ENCODE results near the gene TNFSF10.
A peak's percentile ranks its signal among the peaks of the same experiment; 100 is the strongest.
"Not testable (repeated sequence)": the region's sequence is repeated elsewhere in the genome, so short reads cannot be mapped to it uniquely, and the experiment has no call there.

The TNFSF10 gene

GRCh38 chr3:172522871-172523818, at the start of gene TNFSF10:
TSS of gene TNFSF10 (minus strand) at chr3:172523430. CDS start at chr3:172523384, 46 bp downstream.
- DNase-seq, result peak; percentile 60

DNA sequence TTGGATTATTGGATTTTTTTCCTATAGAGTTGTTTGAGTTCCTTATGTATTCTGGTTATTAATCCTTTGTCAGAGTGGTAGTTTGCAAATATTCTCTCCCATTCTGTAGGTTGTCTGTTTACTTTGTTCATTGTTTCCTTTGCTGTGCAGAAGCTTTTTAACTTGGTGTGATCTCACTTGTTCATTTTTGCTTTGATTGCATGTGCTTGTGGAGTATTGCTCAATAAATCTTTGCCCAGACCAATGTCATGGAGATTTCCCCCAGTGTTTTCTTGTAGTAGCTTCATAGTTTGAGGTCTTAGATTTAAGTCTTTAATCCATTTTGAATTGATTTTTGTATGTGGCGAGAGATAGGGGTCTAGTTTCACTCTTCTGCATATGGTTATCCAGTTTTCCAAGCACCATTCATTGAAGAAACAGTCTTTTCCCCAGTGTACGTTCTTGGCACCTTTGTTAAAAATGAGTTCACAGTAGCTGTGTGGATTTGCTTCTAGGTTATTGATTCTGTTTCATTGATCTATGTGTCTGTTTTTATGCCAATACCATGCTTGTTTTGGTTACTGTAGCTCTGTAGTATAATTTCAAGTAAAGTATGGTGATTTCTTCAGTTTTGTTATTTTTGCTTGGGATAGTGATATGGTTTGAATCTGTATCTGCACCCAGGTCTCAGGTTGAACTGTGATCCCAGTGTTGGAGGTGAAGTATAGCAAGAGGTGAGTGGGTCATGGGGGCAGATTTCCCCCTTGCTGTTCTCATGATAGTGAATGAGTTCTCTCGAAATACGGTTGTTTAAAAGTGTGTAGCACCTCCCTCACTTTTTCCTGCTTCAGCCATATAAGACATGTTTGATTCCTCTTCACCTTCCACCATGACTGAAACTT, 46.1 kb upstream of the TNFSF10 start:
- no peak for DNase-seq

DNA sequence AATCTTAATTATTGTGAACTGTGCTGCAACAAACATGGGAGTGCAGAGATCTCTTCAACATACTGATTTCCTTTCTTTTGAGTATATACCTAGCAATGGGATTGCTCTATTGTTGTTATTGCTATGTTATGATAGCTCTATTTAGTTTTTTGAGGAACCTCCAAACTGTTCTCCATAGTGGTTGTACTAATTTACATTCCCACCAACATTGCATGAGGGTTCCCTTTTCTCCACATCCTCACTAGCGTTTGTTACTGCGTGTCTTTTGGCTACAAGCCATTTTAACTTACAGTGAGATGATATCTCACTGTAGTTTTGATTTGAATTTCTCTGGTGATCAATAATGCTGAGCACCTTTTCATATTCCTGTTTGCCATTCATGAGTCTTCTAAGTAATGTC, 45.5 kb upstream of the TNFSF10 start:
- no peak for DNase-seq

- not testable (repeated sequence) for DNase-seq
Measured at GRCh38 chr3:172566785-172567184, 43.6 kb upstream of the TNFSF10 start.

GRCh38 chr3:172564499-172564898, 41.3 kb upstream of the TNFSF10 start:
- DNase-seq, result no peak

- DNase-seq, result no peak
Measured at GRCh38 chr3:172562871-172563865, 39.9 kb upstream of the TNFSF10 start.

DNA sequence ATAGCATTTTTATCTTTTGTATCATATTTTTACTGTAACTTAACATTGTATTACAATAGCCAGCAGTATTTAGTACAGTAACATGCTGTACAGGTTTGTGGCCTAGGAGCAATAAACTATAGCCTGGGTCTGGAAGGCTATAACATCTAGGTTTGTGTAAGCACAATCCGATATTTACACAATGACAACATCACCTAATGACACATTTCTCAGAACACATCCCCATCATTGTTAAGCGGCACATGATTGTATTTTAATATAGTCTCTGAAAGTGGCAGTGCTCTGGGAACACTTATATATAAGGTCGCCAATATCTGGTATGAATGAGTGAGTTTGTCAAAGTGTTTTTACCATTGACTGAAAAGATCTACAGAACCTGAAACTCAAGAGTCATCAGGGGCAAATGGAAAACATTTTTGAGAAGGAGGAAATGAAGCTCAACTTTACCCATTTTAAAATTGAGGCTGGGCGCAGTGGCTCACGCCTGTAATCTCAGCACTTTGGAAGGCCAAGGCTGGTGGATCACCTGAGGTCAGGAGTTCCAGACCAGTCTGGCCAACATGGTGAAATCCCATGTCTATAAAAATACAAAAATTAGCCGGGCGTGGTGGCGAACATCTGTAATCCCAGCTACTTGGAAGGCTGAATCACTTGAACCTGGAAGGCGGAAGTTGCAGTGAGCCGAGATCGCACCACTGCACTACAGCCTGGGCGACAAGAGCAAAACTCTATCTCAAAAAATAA, 38.8 kb upstream of the TNFSF10 start:
- DNase-seq, result no peak

DNA sequence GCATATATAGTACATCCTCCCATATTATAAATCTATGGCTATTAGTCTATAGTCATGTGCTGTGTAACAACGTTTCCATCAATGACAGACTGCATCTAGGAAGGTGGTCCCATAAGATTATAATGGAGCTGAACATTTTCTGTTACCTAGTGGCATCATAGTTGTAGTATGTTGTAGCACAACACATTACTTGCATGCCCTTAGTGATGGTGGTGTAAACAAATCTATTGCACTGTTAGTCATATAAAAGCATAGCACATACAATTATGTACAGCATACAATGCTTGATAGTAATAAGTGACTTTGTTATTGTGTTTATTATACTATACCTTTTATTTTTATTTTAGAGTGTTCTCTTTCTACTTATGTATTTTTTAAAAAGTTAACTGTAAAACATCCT, 37.4 kb upstream of the TNFSF10 start:
- DNase-seq, result no peak

- DNase-seq, result no peak
Measured at GRCh38 chr3:172560026-172560425, 36.8 kb upstream of the TNFSF10 start.

GRCh38 chr3:172559020-172559419, 35.8 kb upstream of the TNFSF10 start:
- DNase-seq, result no peak

GRCh38 chr3:172557515-172558220, 34.4 kb upstream of the TNFSF10 start:
- no peak for DNase-seq

GRCh38 chr3:172553526-172554252, 30.5 kb upstream of the TNFSF10 start:
- no peak for DNase-seq

- DNase-seq, result no peak
Measured at GRCh38 chr3:172552607-172553006, 29.4 kb upstream of the TNFSF10 start.

DNA sequence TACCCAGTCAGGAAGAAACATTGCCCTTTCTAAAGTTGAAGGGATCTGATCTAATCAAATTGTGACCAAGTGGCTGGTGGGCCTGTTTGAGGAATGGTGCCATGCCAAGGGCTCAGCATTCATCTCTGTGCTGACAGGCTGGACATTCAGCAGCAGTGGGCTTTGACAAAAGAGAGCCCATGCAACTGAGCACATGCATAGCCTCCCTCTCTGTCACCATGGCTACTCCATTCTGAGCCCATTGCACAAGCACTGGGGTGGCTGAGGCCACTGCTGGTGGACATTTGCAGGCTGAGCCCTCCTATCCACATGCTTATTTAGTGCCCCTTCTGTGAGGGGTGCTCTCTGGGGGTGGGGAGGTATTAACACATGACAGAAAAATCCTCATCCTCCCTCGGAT, 28.6 kb upstream of the TNFSF10 start:
- no peak for DNase-seq

- no peak for DNase-seq
Measured at GRCh38 chr3:172550347-172550943, 27.2 kb upstream of the TNFSF10 start.

- no peak for DNase-seq
Measured at GRCh38 chr3:172549144-172549543, 25.9 kb upstream of the TNFSF10 start.

- no peak for DNase-seq
Measured at GRCh38 chr3:172546628-172547214, 23.5 kb upstream of the TNFSF10 start.

- no peak for DNase-seq
Measured at GRCh38 chr3:172546105-172546504, 22.9 kb upstream of the TNFSF10 start.

DNA sequence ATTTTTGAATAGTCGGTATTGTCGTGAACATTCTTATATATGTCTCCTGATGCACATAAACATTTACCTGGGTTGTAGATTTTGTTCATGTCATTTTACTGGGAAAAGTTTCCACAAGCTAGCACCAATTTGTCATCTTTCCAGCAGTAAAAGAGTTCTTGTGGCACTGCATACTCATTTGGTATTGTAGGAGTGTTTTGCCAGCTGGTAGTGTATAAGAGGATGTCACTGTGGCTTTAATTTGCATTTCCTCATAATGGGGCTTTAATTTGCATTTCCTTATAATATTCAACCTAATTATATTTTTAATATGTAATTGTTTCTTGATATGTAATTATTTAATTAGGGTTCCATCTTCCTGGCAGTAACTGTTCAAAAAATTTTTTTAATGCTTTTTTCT, 21.2 kb upstream of the TNFSF10 start:
- no peak for DNase-seq

Data from NCI-H2029 treated with DMSO at 0.1 percent for 48 hours (cell line).